CD14-positive monocyte (primary cell): ENCODE data around the gene CAB39L. TPM values are rescaled to one million over a fixed set of nuclear protein-coding genes. Genes with fewer than 3 reads are reported as not detected.
"Not testable (repeated sequence)": the region's sequence is repeated elsewhere in the genome, so short reads cannot be mapped to it uniquely, and the experiment has no call there.

ENCODE experiments used
- DNase-seq, 3 donors: peaks; one replicate each; pipeline ENCODE4 v3.0.0-alpha.2; 2011 to 2022
- H2AFZ ChIP-seq: 2 replicates; pipeline ENCODE4 v1.6.0; 2012; ENCODE audit warnings: mild to moderate bottlenecking, low read depth, low read length, inconsistent platforms; ENCODE audit not compliant: insufficient read depth, poor library complexity, severe bottlenecking
- H3K27ac ChIP-seq, 2 donors: 1 replicate in 1 of 2; 2 replicates in 1 of 2; pipeline ENCODE4 v1.5.1; 2012 to 2013; ENCODE audit warnings: low read length in 2 of 2, control low read depth in 1 of 2, inconsistent platforms in 1 of 2, low read depth in 1 of 2, mild to moderate bottlenecking in 1 of 2
- H3K27me3 ChIP-seq, 2 donors: one replicate each; pipeline versions ENCODE4 v1.6.0 to v1.6.1; 2011 to 2013; ENCODE audit warnings: low read length in 2 of 2; ENCODE audit not compliant: control insufficient read depth in 2 of 2, insufficient read depth in 2 of 2
- H3K36me3 ChIP-seq, 2 donors: replicated peaks in 1 of 2; 1 replicate in 1 of 2; 2 replicates in 1 of 2; pipeline versions ENCODE4 v1.5.1 to v1.6.1; 2012 to 2013; ENCODE audit warnings: low read length in 2 of 2, control low read depth in 1 of 2, inconsistent platforms in 1 of 2, mild to moderate bottlenecking in 1 of 2; ENCODE audit not compliant: insufficient read depth in 2 of 2, control insufficient read depth in 1 of 2
- H3K4me1 ChIP-seq, 2 donors: 1 replicate in 1 of 2; 2 replicates in 1 of 2; pipeline versions ENCODE4 v1.5.1 to v1.6.1; 2012 to 2013; ENCODE audit warnings: low read length in 2 of 2, control low read depth in 1 of 2, inconsistent platforms in 1 of 2, mild to moderate bottlenecking in 1 of 2, moderate library complexity in 1 of 2; ENCODE audit not compliant: insufficient read depth in 2 of 2, control insufficient read depth in 1 of 2
- H3K4me2 ChIP-seq: replicated peaks from 2 replicates; pipeline ENCODE3; 2012; ENCODE audit warnings: low read length, moderate library complexity, mild to moderate bottlenecking; ENCODE audit not compliant: poor library complexity, severe bottlenecking; ENCODE audit errors: extremely low read depth
- H3K4me3 ChIP-seq, 3 experiments: fragments of 200-600 bp in 1 of 3; sonication (generic) in 1 of 3; replicated peaks in 1 of 3; 1 replicate in 2 of 3; 2 replicates in 1 of 3; pipeline ENCODE4 v1.5.1; 2011 to 2013; ENCODE audit warnings: low read length in 3 of 3, mild to moderate bottlenecking in 3 of 3, control low read depth in 2 of 3, low read depth in 2 of 3, inconsistent platforms in 1 of 3, moderate library complexity in 1 of 3
- H3K79me2 ChIP-seq: 2 replicates; pipeline ENCODE4 v1.6.0; 2012; ENCODE audit warnings: mild to moderate bottlenecking, control low read depth, inconsistent platforms, low read length, moderate library complexity; ENCODE audit not compliant: insufficient read depth
- H3K9ac ChIP-seq: 2 replicates; pipeline ENCODE4 v1.6.0; 2017; ENCODE audit warnings: low read length, mild to moderate bottlenecking; ENCODE audit not compliant: insufficient read depth, poor library complexity, severe bottlenecking
- H3K9me3 ChIP-seq, 2 donors: replicated peaks in 1 of 2; 1 replicate in 1 of 2; 2 replicates in 1 of 2; pipeline versions ENCODE4 v1.5.1 to v1.6.1; 2012 to 2013; ENCODE audit warnings: low read length in 2 of 2, control low read depth in 1 of 2; ENCODE audit not compliant: control insufficient read depth in 1 of 2, insufficient read depth in 1 of 2
- H4K20me1 ChIP-seq: 2 replicates; pipeline ENCODE4 v1.6.0; 2012; ENCODE audit warnings: mild to moderate bottlenecking, low read length, control low read depth, moderate library complexity; ENCODE audit not compliant: insufficient read depth
- H3K27ac Mint-ChIP-seq, 7 donors: one replicate each; pipeline ENCODE4 v1.8.0; 2020; ENCODE audit warnings: mild to moderate bottlenecking in 7 of 7, mixed read lengths in 7 of 7, moderate library complexity in 6 of 7, inconsistent platforms in 2 of 7
- H3K27me3 Mint-ChIP-seq, 3 donors: one replicate each; pipeline ENCODE4 v1.8.0; 2021 to 2022; ENCODE audit warnings: low read depth in 3 of 3, mild to moderate bottlenecking in 3 of 3, mixed read lengths in 3 of 3, moderate library complexity in 3 of 3, inconsistent platforms in 1 of 3
- H3K36me3 Mint-ChIP-seq, 2 donors: one replicate each; pipeline ENCODE4 v1.8.0; 2020; ENCODE audit warnings: mixed read lengths in 2 of 2, inconsistent platforms in 1 of 2, mild to moderate bottlenecking in 1 of 2
- H3K4me1 Mint-ChIP-seq: one replicate; pipeline ENCODE4 v1.8.0; 2020; ENCODE audit warnings: mild to moderate bottlenecking, mixed read lengths
- H3K4me3 Mint-ChIP-seq, 2 donors: one replicate each; pipeline ENCODE4 v1.8.0; 2020; ENCODE audit warnings: mild to moderate bottlenecking in 2 of 2, mixed read lengths in 2 of 2, moderate library complexity in 1 of 2
- H3K9me3 Mint-ChIP-seq, 7 donors: one replicate each; pipeline ENCODE4 v1.8.0; 2020 to 2022; ENCODE audit warnings: mixed read lengths in 7 of 7, mild to moderate bottlenecking in 6 of 7, moderate library complexity in 6 of 7, inconsistent platforms in 2 of 7
- WGBS: methylation state at CpG from one replicate; pipeline ENCODE4 v1.1.5; 2013; ENCODE audit warnings: missing lambda C conversion rate; ENCODE audit not compliant: insufficient coverage; 5-methylcytosine and 5-hydroxymethylcytosine counted together
- intact Hi-C, 2 donors: fragments of 100-400 bp; cut with micrococcal nuclease; formaldehyde crosslinking; loops; one replicate each; pipeline versions ENCODE4 v1.15.0 to v1.15.1; 2023
- polyA plus RNA-seq, 3 donors: library from polyadenylated mRNA; depleted of rRNA in 1 of 3; unstranded in 2 of 3; stranded (reverse) in 1 of 3; fragments of 300-500 nt in 2 of 3; fragments of >200 nt in 1 of 3; fragmentation: Illumina TruSeq in 2 of 3; gene quantifications; 1 replicate in 2 of 3; 2 replicates in 1 of 3; pipeline ENCODE4 v1.2.3, GENCODE V29; 2012 to 2021
- TF ChIP-seq, protein P1 (sequence below): fragments of 200-600 bp; IDR thresholded peaks from one replicate; pipeline ENCODE4 v1.8.0; 2022; ENCODE audit warnings: antibody characterized with exemption, mild to moderate bottlenecking

Gene CAB39L
- polyA plus RNA-seq, 3 donors: 1.9 to 5.1 (median 2.7) TPM

DNA sequence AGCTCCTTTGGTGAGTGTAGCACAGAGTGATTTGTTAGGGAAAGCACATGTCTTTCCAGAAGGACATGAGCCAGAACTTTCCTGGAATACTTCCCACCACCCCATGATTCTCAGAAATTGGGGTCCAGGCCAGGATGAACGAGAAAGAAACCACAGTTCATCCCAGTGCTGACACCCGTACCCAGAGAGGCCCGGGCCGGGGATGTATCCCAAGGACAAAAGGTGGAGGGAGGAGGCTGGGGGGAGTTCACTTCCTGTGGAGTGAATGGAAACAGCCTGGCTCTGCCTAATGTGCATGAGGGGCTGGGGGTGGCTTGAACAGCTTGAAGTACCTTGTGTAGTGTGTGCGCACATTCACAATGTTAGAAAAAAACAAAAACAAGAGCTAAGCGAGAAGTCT, 148.6 kb downstream of the CAB39L start:
- intact Hi-C loops: no loop called here
- no peaks in the 10 kb centered on the region for H3K9me3 ChIP-seq
- H3K79me2 ChIP-seq: no peaks in the 10 kb centered on the region
- peaks cover 31 to 48% of the 10 kb centered on the region in 2 donors for H3K36me3 Mint-ChIP-seq
- no peak for DNase-seq
- no peak overlapping the region for H3K27ac ChIP-seq
- no peaks in the 10 kb centered on the region for H4K20me1 ChIP-seq
- no peak overlapping the region for H3K4me3 Mint-ChIP-seq
- H3K36me3 ChIP-seq: peaks cover 9 to 20% of the 10 kb centered on the region in 2 donors
- peaks cover 0 to 3% (median 1%) of the 10 kb centered on the region in 3 donors for H3K27me3 Mint-ChIP-seq
- H3K4me1 Mint-ChIP-seq: no peaks in the 10 kb centered on the region
- H2AFZ ChIP-seq: no peak overlapping the region
- no peak overlapping the region for H3K9ac ChIP-seq
- no peaks in the 10 kb centered on the region for H3K27me3 ChIP-seq
- peak overlapping the region in 1 of 7 donors; percentile 25 for H3K27ac Mint-ChIP-seq
- H3K4me1 ChIP-seq: no peaks in the 10 kb centered on the region
- no peaks in the 10 kb centered on the region for H3K9me3 Mint-ChIP-seq
- 93% methylated on average over 4 of the region's 6 CpGs for WGBS
- H3K4me3 ChIP-seq: no peak overlapping the region
- H3K4me2 ChIP-seq: no peak overlapping the region
- TF ChIP-seq, protein P1, sequence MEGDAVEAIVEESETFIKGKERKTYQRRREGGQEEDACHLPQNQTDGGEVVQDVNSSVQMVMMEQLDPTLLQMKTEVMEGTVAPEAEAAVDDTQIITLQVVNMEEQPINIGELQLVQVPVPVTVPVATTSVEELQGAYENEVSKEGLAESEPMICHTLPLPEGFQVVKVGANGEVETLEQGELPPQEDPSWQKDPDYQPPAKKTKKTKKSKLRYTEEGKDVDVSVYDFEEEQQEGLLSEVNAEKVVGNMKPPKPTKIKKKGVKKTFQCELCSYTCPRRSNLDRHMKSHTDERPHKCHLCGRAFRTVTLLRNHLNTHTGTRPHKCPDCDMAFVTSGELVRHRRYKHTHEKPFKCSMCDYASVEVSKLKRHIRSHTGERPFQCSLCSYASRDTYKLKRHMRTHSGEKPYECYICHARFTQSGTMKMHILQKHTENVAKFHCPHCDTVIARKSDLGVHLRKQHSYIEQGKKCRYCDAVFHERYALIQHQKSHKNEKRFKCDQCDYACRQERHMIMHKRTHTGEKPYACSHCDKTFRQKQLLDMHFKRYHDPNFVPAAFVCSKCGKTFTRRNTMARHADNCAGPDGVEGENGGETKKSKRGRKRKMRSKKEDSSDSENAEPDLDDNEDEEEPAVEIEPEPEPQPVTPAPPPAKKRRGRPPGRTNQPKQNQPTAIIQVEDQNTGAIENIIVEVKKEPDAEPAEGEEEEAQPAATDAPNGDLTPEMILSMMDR: no peak

DNA sequence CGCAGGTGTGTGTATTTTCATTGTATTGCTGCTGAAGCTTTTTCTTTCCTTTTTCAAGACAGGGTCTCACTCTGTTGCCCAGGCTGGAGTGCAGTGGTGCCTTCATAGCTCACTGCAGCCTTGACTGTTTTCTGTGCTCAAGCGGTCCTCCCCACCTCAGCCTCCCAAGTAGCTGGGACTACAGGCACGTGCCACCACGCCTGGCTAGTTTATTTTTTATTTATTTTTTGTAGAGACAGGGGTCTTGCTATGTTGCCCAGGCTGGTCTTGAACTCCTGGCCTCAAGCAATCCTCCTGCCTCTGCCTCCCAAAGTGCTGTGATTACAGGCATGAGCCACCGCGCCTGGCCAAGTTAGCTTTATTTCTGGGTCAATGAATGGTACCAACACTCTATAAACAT, 149.1 kb downstream of the CAB39L start:
- H3K9ac ChIP-seq, H3K9me3 Mint-ChIP-seq, H3K27me3 ChIP-seq, H3K4me1 ChIP-seq, H3K4me2 ChIP-seq, H3K27me3 Mint-ChIP-seq, H3K79me2 ChIP-seq, DNase-seq, H3K9me3 ChIP-seq, H4K20me1 ChIP-seq, H3K27ac ChIP-seq, H2AFZ ChIP-seq, H3K4me1 Mint-ChIP-seq, H3K4me3 Mint-ChIP-seq, H3K4me3 ChIP-seq, intact Hi-C loops: not testable (repeated sequence)
- Mint-ChIP-seq H3K27ac (peak overlapping the region in 1 of 7 donors; percentile 66), H3K36me3 (peaks cover 31 to 45% of the 10 kb centered on the region in 2 donors)
- H3K36me3 ChIP-seq: peaks cover 9 to 20% of the 10 kb centered on the region in 2 donors
- WGBS: no CpG with 5 or more reads among the region's 6 CpGs
